HL-60/S4 treated with phorbol 12-myristate 13-acetate at 8.2 ng/mL for 4 days and 3 days (cell line): ENCODE measurements around the gene DYSF.

Experiments
- in situ Hi-C: fragments of 300-500 bp; cut with MboI; formaldehyde crosslinking; loops from 2 replicates; pipeline ENCODE4 v1.15.0; 2022; ENCODE audit warnings: low sequenced_read_pairs

The DYSF gene

DNA sequence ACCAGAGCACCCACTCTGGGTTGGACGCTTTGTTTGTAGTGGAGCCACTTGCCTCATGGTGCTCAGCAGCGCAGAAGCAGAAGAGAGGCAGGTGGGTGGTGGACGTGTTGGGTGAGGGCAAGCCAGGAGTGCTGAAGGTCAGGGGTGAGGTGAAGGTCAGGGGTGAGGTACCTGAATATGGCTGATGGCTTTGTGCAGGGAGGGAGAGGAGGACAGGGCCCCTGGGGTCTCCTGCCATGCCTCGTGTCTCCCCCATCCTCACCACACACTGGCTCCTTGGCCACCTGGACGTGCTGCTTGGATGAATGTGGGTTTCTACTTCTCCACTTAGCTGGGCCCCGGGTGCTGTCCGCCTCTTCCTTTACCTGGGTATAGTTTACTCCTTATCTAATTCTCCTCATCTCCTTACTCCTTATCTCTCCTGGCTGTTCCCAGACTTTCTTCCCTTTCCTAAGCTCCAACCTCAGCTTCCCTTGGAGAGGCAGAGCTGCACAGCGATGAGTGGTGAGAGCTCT is 68.1 kb downstream of the DYSF start:
- in situ Hi-C loops, result no loop called here

GRCh38 chr2:71524476-71524875 is 71.1 kb downstream of the DYSF start:
- in situ Hi-C loops, result no loop called here

DNA sequence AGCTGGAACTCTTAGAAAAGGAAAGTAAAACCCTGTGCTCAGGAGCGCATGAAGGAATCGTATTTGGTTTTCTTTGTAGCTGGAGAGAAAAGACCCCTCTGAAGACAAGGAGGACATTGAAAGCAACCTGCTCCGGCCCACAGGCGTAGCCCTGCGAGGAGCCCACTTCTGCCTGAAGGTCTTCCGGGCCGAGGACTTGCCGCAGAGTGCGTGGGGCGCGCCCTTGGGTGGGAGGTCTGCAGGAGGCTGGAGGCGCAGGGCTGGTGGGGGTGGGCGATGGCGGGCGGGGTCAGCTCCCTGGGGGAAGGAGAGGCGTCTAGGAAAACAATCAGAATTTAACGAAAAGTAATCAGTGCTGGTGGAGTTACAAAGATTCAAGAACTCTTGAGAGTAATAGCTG is 72.8 kb downstream of the DYSF start:
- in situ Hi-C loops, result loop anchor here (25.0 kb wide), 2 partner anchors 261 to 636 kb away; no protein-coding TSS in a partner anchor

DNA sequence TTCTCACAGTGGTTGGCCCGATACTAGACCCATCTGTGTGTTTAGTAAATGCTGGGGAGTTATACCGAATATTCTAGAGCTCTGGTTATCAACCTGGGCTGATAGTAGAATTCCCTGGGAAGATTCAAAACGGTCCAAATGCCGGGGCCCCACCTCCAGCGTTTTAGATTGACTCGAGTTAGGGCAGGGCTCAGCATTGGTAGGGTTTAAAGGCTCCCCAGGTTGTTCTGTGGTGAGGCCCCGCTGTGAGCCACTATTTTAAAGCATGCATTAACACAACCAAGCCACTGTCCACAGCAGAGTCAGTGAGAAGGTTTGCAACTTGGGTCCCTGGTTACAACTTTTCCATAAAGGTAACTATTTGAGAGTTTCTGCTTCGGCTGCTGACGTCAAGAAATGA is 73.6 kb downstream of the DYSF start:
- in situ Hi-C loops, result loop anchor here (25.0 kb wide), 2 partner anchors 260 to 635 kb away; no protein-coding TSS in a partner anchor

GRCh38 chr2:71528131-71528591 is 74.8 kb downstream of the DYSF start:
- in situ Hi-C loops, result loop anchor here (25.0 kb wide), 2 partner anchors 259 to 634 kb away; no protein-coding TSS in a partner anchor

- in situ Hi-C loops, result loop anchor here (25.0 kb wide), 2 partner anchors 259 to 634 kb away; no protein-coding TSS in a partner anchor
Observed at GRCh38 chr2:71528749-71529148, 75.4 kb downstream of the DYSF start.

DNA sequence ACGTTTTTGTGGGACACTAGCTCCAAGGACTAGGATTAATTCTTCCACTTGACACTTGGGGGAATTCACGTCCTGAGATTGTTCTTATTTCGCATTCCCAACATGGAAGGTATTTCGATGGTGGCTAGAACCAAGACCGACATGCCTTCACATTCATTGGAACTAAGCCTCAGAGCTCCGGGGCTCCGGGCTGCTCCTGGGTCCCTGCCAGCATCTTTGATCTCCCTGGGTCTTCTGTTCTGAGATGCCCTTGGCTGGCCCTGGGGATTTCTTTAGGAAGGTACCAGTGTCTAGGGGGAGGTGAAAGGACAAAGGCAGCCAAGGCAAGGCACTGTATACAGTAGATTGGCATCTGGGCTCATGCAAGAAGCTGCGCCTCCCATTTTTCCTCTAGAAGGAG is 76.8 kb downstream of the DYSF start:
- in situ Hi-C loops, result loop anchor here (25.0 kb wide), 2 partner anchors 257 to 632 kb away; no protein-coding TSS in a partner anchor

DNA sequence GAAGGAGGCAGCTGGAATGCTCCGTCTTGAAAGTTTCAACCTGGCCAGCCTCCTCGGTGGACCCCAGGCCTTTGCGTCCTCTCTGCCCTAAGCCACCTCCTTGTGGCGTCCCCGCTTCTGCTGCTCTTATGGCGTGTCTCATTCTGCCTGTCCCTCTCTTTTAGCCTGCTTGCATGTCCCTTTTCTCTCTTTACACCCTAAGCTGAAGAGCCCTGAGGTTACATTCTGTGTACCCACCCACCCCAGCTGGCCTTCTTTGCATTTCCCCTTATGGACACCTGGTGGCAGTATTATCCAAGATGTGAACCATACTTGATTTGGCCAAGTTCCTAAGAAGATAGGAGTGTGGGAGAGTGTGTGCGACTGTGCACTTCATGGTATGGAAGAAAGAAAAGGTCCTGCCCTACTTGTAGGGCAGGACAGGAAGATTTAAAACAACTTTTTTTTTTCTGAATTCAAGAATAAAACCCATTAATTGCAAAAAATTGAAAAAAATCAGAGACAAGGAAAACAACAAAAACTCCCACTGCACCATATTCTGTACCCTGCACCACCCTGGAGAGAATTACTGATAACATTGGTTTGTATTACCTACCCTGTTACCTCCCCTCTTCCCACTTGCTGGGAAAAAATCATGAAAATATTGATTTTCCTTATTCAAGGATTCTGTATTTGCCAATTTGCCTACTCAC is 77.4 kb downstream of the DYSF start:
- in situ Hi-C loops, result loop anchor here (25.0 kb wide), 2 partner anchors 257 to 632 kb away; no protein-coding TSS in a partner anchor

DNA sequence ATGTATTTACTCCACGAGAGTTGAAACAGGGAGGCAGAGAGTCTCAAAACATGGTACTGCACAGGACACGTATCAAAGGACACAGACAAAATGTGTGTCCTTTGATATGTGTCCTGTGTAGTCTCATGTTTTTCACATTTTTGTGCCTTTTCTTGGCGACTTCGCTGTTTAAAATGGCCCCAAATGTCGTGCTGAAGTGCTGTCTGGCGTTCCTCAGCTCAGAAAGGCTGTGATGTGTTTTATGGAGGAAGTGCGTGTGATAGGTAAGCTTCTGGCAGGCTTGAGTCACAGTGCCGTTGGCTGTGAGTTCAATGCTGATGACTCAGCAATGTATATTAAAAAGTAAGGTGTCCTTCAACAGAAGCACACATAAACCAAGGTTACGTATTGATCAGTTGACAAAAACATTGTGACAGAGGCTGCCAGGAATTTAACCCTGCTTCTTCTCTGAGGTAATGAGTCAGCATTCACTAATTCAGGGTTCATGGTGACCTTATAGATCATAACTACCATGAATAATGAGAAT is 78.2 kb downstream of the DYSF start:
- in situ Hi-C loops, result loop anchor here (25.0 kb wide), 2 partner anchors 256 to 631 kb away; no protein-coding TSS in a partner anchor

- in situ Hi-C loops, result loop anchor here (25.0 kb wide), 2 partner anchors 255 to 630 kb away; no protein-coding TSS in a partner anchor
Observed at GRCh38 chr2:71532327-71532726, 79.0 kb downstream of the DYSF start.

DNA sequence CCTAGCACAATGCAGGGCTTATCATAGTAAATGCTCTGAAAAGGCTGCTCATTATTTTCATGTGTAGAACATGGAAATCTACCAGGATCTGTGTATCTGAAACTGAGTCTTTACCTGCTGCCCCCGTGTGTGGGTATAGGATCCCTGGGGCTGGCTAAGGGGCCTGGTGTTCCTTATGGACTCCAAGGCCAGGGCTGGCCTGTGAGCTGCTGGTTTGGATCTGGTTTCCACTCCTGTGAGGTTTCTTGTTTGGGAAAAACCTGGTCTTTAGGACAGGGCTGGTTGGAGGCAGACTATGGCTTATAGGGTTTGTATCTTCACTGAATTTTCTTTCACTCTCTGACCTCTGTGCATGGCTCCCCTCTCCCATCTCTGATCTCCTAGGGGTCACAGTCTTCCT is 80.8 kb downstream of the DYSF start:
- in situ Hi-C loops, result loop anchor here (25.0 kb wide), 2 partner anchors 253 to 628 kb away; no protein-coding TSS in a partner anchor

DNA sequence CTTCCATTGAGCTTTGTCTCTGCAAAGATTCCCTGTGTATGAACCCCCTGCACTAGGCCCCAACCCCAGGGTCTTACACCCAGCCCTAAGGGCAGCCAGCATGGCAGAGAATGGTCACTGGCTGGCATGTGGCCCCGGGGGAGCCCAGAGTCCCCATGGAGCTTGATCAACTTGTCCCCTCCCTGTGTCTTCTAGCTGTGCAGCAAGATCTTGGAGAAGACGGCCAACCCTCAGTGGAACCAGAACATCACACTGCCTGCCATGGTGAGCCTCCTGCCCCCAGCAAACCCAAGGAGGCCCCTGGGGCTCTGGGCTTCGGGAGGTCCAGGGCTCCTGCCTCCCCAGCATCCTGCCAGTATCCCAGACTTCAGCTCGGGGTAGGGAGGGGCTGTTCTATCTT is 81.5 kb downstream of the DYSF start:
- in situ Hi-C loops, result loop anchor here (25.0 kb wide), 2 partner anchors 252 to 627 kb away; no protein-coding TSS in a partner anchor

DNA sequence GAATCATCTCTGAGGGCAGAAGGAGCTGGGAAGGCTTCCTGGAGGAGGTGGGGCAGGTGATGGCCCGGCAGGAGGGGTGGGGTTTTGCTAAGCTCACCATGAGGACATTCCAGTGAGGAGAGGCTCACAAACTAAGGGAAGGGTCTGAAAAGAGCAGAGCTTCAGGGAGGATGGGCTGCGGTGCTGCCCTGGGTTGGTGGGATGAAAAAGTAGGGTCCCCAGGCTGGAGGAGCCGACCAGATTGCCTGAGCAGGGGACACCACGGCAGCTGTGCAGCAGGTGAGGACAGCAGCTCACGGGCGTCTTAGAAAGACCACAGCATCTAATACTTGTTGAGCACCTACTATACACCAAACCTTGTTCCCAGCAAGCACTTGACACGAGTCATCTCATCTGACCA is 82.2 kb downstream of the DYSF start:
- in situ Hi-C loops, result loop anchor here (25.0 kb wide), 2 partner anchors 252 to 627 kb away; no protein-coding TSS in a partner anchor

GRCh38 chr2:71536226-71536671 is 82.9 kb downstream of the DYSF start:
- in situ Hi-C loops, result loop anchor here (25.0 kb wide), 2 partner anchors 251 to 626 kb away; no protein-coding TSS in a partner anchor

DNA sequence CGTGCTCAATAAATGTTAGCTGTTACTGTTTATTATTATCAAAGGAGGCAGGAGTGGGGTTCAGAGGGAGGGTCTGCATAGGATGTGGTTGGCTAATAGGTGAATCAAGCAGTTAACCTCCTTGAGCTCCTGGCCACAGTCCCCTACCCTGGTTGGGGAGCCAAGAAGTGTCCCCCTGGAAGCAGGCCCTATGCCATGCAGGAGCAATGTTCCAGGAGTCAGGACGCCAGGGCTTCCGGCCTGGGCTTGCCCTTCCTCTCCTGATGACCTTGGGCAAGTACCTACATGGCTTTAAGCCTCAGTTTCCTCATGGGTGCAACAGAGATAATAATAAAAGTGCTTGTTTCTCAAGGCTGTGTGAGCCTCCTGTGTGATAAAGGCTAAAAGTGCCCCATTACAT is 84.9 kb downstream of the DYSF start:
- in situ Hi-C loops, result loop anchor here (25.0 kb wide), 2 partner anchors 249 to 624 kb away; no protein-coding TSS in a partner anchor

GRCh38 chr2:71538656-71539265 is 85.4 kb downstream of the DYSF start:
- in situ Hi-C loops, result loop anchor here (25.0 kb wide), 2 partner anchors 249 to 624 kb away; no protein-coding TSS in a partner anchor

DNA sequence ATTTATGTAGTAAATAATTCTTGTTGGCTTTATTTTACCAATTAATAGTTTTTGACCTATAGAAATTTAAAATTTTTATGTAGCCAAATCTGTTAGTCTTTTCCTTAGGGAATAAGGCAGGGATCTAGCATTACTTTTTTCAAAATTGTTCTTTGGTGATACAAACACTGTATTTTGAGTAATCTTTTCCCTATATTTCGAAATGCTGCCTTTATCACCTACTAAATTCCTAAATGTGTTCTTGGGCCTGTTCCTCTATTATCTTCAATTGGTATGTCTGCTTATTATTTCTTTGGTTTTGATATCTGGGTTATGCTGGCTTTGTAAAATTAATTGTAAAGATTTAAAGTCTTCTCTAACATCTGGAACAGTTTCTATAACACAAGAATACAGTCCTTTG is 87.5 kb downstream of the DYSF start:
- in situ Hi-C loops, result loop anchor here (25.0 kb wide), 2 partner anchors 246 to 621 kb away; no protein-coding TSS in a partner anchor

DNA sequence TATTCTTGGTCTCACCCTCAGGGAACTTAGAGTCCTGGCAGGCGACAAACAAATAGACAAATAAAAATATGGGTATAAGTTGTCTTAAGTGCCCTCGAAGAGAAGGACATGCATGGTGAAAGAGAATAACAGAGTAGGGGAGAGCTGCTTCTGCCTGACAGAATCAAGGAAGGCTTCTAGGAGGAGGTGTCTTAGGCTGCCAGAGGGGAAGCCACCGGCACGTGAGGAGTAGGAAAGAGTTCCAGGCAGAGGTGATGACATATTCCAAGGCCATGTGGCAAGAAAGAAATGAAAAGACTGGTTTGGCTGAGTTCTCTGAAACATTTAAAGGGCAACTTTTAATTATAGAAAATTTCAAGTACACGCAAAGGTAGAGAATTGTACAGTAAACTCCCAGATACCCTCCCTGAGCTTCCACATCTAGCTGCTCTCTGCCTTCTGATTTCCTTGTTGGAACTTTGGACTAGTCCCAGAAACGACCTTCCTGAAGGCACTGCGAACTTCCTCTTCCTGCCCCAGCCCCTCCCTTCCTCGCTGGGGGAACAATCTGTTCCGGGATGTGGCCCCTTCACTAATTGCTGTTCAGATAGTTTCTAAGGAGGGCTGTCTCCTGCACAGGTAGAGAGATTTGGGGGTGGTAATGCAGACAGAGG is 91.7 kb downstream of the DYSF start:
- in situ Hi-C loops, result loop anchor here (25.0 kb wide), 2 partner anchors 242 to 617 kb away; no protein-coding TSS in a partner anchor

DNA sequence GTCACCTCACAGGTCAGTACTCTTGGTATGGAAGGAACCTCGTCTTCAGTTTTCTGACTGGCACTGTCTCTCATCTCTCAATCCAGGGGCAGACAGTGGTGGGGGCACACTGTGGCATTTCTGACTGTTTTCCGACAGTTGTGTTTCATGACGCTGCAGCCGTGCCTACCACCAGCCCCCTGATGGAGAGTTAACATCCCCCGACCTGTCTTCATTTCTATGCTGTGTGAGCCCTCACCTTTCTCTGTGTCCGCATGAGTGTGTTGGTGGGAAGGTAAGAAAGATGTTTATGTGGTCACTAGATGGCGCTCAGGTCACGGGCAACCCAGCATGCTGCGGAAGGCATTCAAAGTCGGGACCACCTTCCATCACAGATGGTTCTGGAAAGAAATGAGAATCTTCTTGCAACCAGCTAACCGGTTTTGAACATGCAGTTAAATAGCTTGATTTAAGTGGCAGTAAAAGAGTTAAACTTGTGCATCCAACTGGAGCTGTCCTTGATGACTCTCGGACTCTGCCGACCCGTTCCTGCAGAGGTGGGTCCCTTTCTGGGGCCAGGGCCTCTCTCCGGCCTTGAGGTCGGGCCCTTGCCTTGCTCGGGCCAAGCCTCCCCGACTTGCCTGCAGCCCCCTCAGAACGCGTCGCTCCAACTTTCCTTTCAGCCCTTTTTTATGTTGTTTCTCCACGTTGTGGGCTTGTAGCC is 92.4 kb downstream of the DYSF start:
- in situ Hi-C loops, result loop anchor here (25.0 kb wide), 2 partner anchors 242 to 617 kb away; no protein-coding TSS in a partner anchor
